HepG2 (cell line): ENCODE data around the gene PEPD. TPM values are rescaled to one million over a fixed set of nuclear protein-coding genes. Genes with fewer than 3 reads are reported as not detected.

ENCODE experiments used
- HMG20A ChIP-seq: IDR thresholded peaks from 2 replicates; pipeline ENCODE4 v1.6.1; 2016; ENCODE audit warnings: borderline replicate concordance
- IKZF1 ChIP-seq: fragments of 450-650 bp; IDR thresholded peaks from 2 replicates; pipeline ENCODE4 v1.7.1; 2016
- MEIS1 ChIP-seq: sonication (generic); formaldehyde crosslinking; IDR thresholded peaks from 2 replicates; pipeline ENCODE4 v1.9.0; 2021; ENCODE audit warnings: mild to moderate bottlenecking, missing genetic modification reagents, moderate library complexity, borderline replicate concordance
- NFAT5 ChIP-seq: sonication (generic); formaldehyde crosslinking; IDR thresholded peaks from 2 replicates; pipeline ENCODE4 v1.4.0; 2020; ENCODE audit warnings: missing genetic modification reagents
- PITX1 ChIP-seq: sonication (generic); formaldehyde crosslinking; IDR thresholded peaks from 2 replicates; pipeline ENCODE4 v1.5.1; 2020; ENCODE audit warnings: mild to moderate bottlenecking, missing genetic modification reagents
- SRY ChIP-seq: sonication (generic); formaldehyde crosslinking; IDR thresholded peaks from 2 replicates; pipeline ENCODE4 v1.8.0; 2022; ENCODE audit warnings: mild to moderate bottlenecking, missing genetic modification reagents
- TARDBP ChIP-seq: sonication (generic); formaldehyde crosslinking; IDR thresholded peaks from 2 replicates; pipeline ENCODE4 v1.8.0; 2022; ENCODE audit warnings: mild to moderate bottlenecking, missing genetic modification reagents
- TFDP1 ChIP-seq: IDR thresholded peaks from 2 replicates; pipeline ENCODE4 v1.6.1; 2016; ENCODE audit warnings: missing compliant biosample characterization, missing genetic modification reagents, borderline replicate concordance
- TSC22D2 ChIP-seq: sonication (generic); formaldehyde crosslinking; IDR thresholded peaks from 2 replicates; pipeline ENCODE4 v1.5.1; 2020; ENCODE audit warnings: missing genetic modification reagents, mild to moderate bottlenecking, borderline replicate concordance
- ZNF282 ChIP-seq: fragments of 450-650 bp; IDR thresholded peaks from 2 replicates; pipeline ENCODE4 v1.6.1; 2018; ENCODE audit not compliant: partially characterized antibody
- ZNF451 ChIP-seq: sonication (generic); formaldehyde crosslinking; IDR thresholded peaks from 2 replicates; pipeline ENCODE4 v1.5.0; 2020; ENCODE audit warnings: mild to moderate bottlenecking, missing genetic modification reagents
- ZNF484 ChIP-seq: sonication (generic); formaldehyde crosslinking; IDR thresholded peaks from 2 replicates; pipeline ENCODE4 v1.5.1; 2020; ENCODE audit warnings: mild to moderate bottlenecking, low read depth, missing genetic modification reagents, borderline replicate concordance
- ZNF513 ChIP-seq: sonication (generic); formaldehyde crosslinking; conservative IDR thresholded peaks from 2 replicates; pipeline ENCODE4 v1.5.0; 2020; ENCODE audit warnings: missing genetic modification reagents
- ZNF749 ChIP-seq: sonication (generic); formaldehyde crosslinking; IDR thresholded peaks from 2 replicates; pipeline ENCODE4 v1.8.0; 2022; ENCODE audit warnings: mild to moderate bottlenecking, missing genetic modification reagents, moderate library complexity, borderline replicate concordance
- ZNF781 ChIP-seq: sonication (generic); formaldehyde crosslinking; IDR thresholded peaks from 2 replicates; pipeline ENCODE4 v1.5.1; 2020; ENCODE audit warnings: borderline replicate concordance, mild to moderate bottlenecking, missing genetic modification reagents; ENCODE audit errors: not compliant biosample characterization
- polyA plus RNA-seq, 8 experiments: library from polyadenylated mRNA; depleted of rRNA in 3 of 8; stranded (reverse) in 7 of 8; unstranded in 1 of 8; fragments of >200 nt; fragmentation: Illumina TruSeq in 4 of 8; extraction: Trizol in 4 of 8; gene quantifications; 2 replicates each; pipeline versions ENCODE4 v1.2.1 to v1.2.3, GENCODE V29; 2011 to 2016; ENCODE audit warnings: low read depth in 4 of 8, missing spikeins in 1 of 8, mixed read lengths in 1 of 8; ENCODE audit not compliant: insufficient read depth in 1 of 8
- total RNA-seq, 5 experiments: library from RNA; depleted of rRNA; stranded (reverse); fragments of >200 nt; fragmentation: Illumina TruSeq; extraction: Trizol; gene quantifications; 2 replicates each; pipeline ENCODE4 v1.2.3, GENCODE V29; 2016; ENCODE audit warnings: low read depth in 1 of 5
- TF ChIP-seq, protein P1 (sequence below): IDR thresholded peaks from 2 replicates; pipeline ENCODE4 v1.6.1; 2016; ENCODE audit warnings: mild to moderate bottlenecking, missing biosample characterization, missing genetic modification reagents

PEPD gene
- total and polyA plus RNA-seq, 2 of the 13 experiments (the other 11 are each of a cell fraction or from before 2014, with no cell fraction given), result 60.7 to 75.1 TPM

DNA sequence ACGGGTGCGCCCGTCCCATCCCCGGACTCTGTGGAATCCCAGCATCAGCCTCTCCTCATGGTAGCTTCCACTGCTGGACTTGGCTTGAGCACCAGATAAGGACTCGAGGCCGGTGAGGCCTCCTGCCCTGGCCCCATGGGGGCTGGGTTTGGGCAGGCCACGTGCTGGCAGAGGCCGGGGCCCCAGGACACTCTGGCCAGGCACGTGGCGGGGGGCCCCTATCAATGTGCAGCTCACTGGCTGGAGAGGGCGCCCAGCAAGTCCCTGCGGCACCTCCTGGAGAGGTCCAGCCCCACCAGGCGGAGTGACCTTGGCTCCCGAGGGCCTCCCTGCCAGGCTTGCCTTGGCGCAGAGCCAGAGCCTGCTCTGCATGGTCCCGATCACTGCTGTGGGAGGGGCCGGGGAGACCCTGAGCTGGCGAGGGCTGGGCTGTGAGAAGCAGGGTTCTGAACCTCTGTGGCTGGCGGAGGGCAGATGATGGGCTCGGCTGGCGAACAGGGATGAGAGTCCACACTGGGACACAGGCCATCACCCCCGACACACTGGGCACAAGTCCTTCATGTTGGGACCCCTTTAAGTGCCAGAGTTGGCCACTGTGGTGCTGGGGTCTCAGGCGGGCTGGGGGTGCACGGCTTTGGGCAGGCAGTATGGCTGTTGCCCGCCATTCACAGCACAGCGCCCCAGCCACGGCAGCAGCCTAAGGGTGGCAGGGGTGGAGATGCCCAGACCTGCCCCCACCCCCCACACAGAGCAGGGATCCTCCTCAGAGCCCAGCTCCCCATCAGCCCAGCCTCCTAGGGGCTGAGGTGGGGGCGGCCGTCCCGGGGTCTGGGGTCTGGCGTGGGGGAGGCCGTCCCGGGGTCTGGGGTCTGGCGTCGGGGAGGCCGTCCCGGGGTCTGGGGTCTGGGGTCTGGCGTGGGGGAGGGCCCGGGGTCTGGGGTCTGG is 129.0 kb downstream of the PEPD start (continued):
- no peak for TF ChIP-seq ZNF513 (CRISPR knock-in tag)
- no peak for TF ChIP-seq ZNF282
- peak; percentile 100 for TF ChIP-seq ZNF781 (CRISPR knock-in tag)
- TF ChIP-seq NFAT5 (CRISPR knock-in tag), result peak; percentile 100
- TF ChIP-seq TFDP1 (CRISPR knock-in tag), result peak; percentile 98
- peak; percentile 95 for TF ChIP-seq PITX1 (CRISPR knock-in tag)
- TF ChIP-seq ZNF749 (CRISPR knock-in tag), result peak; percentile 100
- TF ChIP-seq SRY (CRISPR knock-in tag), result peak; percentile 100
- peak; percentile 98 for TF ChIP-seq ZNF484 (CRISPR knock-in tag)
- TF ChIP-seq, protein P1, sequence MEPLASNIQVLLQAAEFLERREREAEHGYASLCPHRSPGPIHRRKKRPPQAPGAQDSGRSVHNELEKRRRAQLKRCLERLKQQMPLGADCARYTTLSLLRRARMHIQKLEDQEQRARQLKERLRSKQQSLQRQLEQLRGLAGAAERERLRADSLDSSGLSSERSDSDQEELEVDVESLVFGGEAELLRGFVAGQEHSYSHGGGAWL (CRISPR knock-in tag), result peak; percentile 100
- TF ChIP-seq TSC22D2 (CRISPR knock-in tag), result peak; percentile 99
- no peak for TF ChIP-seq IKZF1
- peak; percentile 100 for TF ChIP-seq ZNF451 (CRISPR knock-in tag)
- TF ChIP-seq TARDBP (CRISPR knock-in tag), result peak; percentile 96
- peak; percentile 82 for TF ChIP-seq HMG20A
- TF ChIP-seq MEIS1, result peak; percentile 96
